ENCODE data around the gene SMURF2. TPM values are rescaled to one million over a fixed set of nuclear protein-coding genes. Genes with fewer than 3 reads are reported as not detected.

The SMURF2 gene
- total RNA-seq, 1 experiment from 2014 or later = 127 TPM

DNA sequence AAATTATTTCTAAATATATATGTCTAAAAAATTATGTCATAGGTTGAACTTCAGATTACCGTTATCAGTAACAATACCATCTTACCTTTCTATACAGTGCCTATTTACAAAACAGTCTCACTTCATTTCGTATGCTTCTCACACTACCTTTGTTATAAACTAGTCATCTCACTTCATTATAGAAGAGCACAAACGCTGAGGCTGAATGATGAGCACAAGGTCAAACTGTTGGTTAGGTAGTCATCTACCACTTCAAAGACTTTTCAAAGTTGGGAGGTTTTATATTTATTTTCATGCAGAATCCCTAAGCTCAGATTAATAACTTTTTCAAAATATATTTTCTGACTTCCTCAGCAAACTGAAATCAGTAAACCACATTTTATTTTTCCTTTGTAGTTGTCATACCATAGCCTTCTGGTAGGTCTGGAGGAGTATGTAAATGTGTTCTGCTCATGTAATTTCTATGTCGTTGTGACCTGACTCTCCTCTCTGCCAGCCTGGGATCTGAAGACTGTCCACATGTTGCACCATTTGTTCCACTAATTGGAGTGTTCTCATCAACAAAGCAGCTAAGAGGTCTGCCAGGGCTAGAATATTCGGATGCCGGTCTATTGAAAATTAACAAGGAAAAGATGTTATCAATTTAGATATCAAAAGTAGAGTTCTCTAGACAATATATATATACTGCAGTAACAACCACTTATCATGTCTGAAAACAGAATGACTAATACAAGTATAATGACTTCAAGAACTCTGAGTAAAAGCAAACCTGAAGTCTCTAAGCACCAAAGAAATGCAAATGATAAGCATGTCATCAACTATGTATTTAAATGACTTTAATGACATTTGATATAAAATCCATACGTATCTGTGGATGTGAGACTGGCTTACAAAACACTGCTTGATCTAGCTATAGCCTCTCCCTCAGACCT is 81.5 kb downstream of the SMURF2 start:
- CTCF ChIA-PET = interaction anchor here (1.0 to 1.4 kb wide), 2 partner anchors 22 to 69 kb away, joined by 3 read pairs; no protein-coding TSS in a partner anchor
- Histone ChIP-seq H3K9me2 (ENCODE audit: insufficient read depth) (no peaks in the 10 kb centered on the region), H4K20me1 (ENCODE audit: insufficient read depth) (peaks cover 13% of the 10 kb centered on the region; the same call in 1 of the 2 replicates), H3K9ac (ENCODE audit: low read length) (no peak overlapping the region), H3K4me2 (ENCODE audit: low read length) (no peak overlapping the region), H3K4me3 (replicated peaks in 1 of 2; ENCODE audit: low read depth in 1 of 2, low read length in 2 of 2) (no peak overlapping the region), H3K9me3 (ENCODE audit: control insufficient read depth in 1 of 2, insufficient read depth in 1 of 2, low read depth in 1 of 2, low read length in 2 of 2) (no peaks in the 10 kb centered on the region), H3K27me3 (ENCODE audit: insufficient read depth, low read length) (no peaks in the 10 kb centered on the region), H3K4me1 (ENCODE audit: control insufficient read depth in 1 of 2, insufficient read depth in 2 of 2, low read length in 2 of 2) (no peaks in the 10 kb centered on the region), H3K27ac (ENCODE audit: low read depth, low read length) (no peak overlapping the region), H3K79me2 (ENCODE audit: insufficient read depth, low read length) (peaks cover 68% of the 10 kb centered on the region), H3K36me3 (ENCODE audit: control insufficient read depth in 1 of 2, insufficient read depth in 2 of 2, low read length in 2 of 2) (peaks cover 64 to 74% of the 10 kb centered on the region in 2 experiments), H2AFZ (ENCODE audit: low read depth, low read length, poor library complexity, severe bottlenecking) (no peak overlapping the region)
- TF ChIP-seq ZFX (IDR thresholded peaks at IDR 0.05) (no peak), EGR1 (IDR thresholded peaks at IDR 0.05; ENCODE audit: low read depth) (no peak), SIN3A (IDR thresholded peaks at IDR 0.05; ENCODE audit: low read depth) (no peak), ELF1 (IDR thresholded peaks at IDR 0.05; ENCODE audit: borderline replicate concordance, low read depth) (no peak), YY1 (IDR thresholded peaks at IDR 0.05; ENCODE audit: extremely low read depth, insufficient replicate concordance, low read depth, low read length) (no peak), SP1 (IDR thresholded peaks at IDR 0.05; ENCODE audit: low read depth) (no peak), CEBPB (IDR thresholded peaks at IDR 0.05; ENCODE audit: low read depth) (no peak), FOSL1 (IDR thresholded peaks at IDR 0.05; ENCODE audit: low read depth) (no peak), POLR2AphosphoS5 (IDR thresholded peaks at IDR 0.05; ENCODE audit: low read depth, low read length) (no peak), EZH2 (IDR thresholded peaks at IDR 0.05) (no peak)
- TF ChIP-seq, protein P1, sequence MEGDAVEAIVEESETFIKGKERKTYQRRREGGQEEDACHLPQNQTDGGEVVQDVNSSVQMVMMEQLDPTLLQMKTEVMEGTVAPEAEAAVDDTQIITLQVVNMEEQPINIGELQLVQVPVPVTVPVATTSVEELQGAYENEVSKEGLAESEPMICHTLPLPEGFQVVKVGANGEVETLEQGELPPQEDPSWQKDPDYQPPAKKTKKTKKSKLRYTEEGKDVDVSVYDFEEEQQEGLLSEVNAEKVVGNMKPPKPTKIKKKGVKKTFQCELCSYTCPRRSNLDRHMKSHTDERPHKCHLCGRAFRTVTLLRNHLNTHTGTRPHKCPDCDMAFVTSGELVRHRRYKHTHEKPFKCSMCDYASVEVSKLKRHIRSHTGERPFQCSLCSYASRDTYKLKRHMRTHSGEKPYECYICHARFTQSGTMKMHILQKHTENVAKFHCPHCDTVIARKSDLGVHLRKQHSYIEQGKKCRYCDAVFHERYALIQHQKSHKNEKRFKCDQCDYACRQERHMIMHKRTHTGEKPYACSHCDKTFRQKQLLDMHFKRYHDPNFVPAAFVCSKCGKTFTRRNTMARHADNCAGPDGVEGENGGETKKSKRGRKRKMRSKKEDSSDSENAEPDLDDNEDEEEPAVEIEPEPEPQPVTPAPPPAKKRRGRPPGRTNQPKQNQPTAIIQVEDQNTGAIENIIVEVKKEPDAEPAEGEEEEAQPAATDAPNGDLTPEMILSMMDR (IDR thresholded peaks at IDR 0.05 in 2 of 3, conservative IDR thresholded peaks at IDR 0.05 in 1 of 3; ENCODE audit: borderline replicate concordance in 1 of 3, insufficient read depth in 1 of 3, low read depth in 2 of 3, low read length in 2 of 3) = no peak
- TF ChIP-seq, protein P2, sequence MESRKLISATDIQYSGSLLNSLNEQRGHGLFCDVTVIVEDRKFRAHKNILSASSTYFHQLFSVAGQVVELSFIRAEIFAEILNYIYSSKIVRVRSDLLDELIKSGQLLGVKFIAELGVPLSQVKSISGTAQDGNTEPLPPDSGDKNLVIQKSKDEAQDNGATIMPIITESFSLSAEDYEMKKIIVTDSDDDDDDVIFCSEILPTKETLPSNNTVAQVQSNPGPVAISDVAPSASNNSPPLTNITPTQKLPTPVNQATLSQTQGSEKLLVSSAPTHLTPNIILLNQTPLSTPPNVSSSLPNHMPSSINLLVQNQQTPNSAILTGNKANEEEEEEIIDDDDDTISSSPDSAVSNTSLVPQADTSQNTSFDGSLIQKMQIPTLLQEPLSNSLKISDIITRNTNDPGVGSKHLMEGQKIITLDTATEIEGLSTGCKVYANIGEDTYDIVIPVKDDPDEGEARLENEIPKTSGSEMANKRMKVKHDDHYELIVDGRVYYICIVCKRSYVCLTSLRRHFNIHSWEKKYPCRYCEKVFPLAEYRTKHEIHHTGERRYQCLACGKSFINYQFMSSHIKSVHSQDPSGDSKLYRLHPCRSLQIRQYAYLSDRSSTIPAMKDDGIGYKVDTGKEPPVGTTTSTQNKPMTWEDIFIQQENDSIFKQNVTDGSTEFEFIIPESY (IDR thresholded peaks at IDR 0.05; ENCODE audit: extremely low read depth, insufficient replicate concordance, low read length) = no peak
- TF ChIP-seq, protein P3, sequence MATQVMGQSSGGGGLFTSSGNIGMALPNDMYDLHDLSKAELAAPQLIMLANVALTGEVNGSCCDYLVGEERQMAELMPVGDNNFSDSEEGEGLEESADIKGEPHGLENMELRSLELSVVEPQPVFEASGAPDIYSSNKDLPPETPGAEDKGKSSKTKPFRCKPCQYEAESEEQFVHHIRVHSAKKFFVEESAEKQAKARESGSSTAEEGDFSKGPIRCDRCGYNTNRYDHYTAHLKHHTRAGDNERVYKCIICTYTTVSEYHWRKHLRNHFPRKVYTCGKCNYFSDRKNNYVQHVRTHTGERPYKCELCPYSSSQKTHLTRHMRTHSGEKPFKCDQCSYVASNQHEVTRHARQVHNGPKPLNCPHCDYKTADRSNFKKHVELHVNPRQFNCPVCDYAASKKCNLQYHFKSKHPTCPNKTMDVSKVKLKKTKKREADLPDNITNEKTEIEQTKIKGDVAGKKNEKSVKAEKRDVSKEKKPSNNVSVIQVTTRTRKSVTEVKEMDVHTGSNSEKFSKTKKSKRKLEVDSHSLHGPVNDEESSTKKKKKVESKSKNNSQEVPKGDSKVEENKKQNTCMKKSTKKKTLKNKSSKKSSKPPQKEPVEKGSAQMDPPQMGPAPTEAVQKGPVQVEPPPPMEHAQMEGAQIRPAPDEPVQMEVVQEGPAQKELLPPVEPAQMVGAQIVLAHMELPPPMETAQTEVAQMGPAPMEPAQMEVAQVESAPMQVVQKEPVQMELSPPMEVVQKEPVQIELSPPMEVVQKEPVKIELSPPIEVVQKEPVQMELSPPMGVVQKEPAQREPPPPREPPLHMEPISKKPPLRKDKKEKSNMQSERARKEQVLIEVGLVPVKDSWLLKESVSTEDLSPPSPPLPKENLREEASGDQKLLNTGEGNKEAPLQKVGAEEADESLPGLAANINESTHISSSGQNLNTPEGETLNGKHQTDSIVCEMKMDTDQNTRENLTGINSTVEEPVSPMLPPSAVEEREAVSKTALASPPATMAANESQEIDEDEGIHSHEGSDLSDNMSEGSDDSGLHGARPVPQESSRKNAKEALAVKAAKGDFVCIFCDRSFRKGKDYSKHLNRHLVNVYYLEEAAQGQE (IDR thresholded peaks at IDR 0.05; ENCODE audit: low read depth) = no peak
- POLR2A ChIA-PET = interaction anchor here (1.7 kb wide), 1 partner anchor 9 kb away, joined by 4 read pairs; no protein-coding TSS in a partner anchor
- intact Hi-C loops (cut with micrococcal nuclease) = no loop called here
- ATAC-seq (no peak; the same call in 1 of the 2 replicates), DNase-seq (ENCODE audit: low read depth, low spot score) (no peak)
- BruUV-seq (replicated peaks) = no TSS peak
- RAD21 ChIA-PET (ENCODE audit: low non-redundant PET in 1 of 2, low total read pairs in 2 of 2, uncharacterized antibody in 2 of 2, unreplicated experiment in 2 of 2) = no interaction called here

All from HCT116 (cell line).